ENCODE results near the gene CDHR5. TPM values are rescaled to one million over a fixed set of nuclear protein-coding genes. Genes with fewer than 3 reads are reported as not detected.
"Not testable (repeated sequence)": the region's sequence is repeated elsewhere in the genome, so short reads cannot be mapped to it uniquely, and the experiment has no call there.

Gene CDHR5, protein sequence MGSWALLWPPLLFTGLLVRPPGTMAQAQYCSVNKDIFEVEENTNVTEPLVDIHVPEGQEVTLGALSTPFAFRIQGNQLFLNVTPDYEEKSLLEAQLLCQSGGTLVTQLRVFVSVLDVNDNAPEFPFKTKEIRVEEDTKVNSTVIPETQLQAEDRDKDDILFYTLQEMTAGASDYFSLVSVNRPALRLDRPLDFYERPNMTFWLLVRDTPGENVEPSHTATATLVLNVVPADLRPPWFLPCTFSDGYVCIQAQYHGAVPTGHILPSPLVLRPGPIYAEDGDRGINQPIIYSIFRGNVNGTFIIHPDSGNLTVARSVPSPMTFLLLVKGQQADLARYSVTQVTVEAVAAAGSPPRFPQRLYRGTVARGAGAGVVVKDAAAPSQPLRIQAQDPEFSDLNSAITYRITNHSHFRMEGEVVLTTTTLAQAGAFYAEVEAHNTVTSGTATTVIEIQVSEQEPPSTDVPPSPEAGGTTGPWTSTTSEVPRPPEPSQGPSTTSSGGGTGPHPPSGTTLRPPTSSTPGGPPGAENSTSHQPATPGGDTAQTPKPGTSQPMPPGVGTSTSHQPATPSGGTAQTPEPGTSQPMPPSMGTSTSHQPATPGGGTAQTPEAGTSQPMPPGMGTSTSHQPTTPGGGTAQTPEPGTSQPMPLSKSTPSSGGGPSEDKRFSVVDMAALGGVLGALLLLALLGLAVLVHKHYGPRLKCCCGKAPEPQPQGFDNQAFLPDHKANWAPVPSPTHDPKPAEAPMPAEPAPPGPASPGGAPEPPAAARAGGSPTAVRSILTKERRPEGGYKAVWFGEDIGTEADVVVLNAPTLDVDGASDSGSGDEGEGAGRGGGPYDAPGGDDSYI
- 0.05 TPM in 1 of 2 replicates, not detected in the other for total RNA-seq (2014; rRNA removed; shearing (Covaris generic))
- not detected in 2 replicates for polyA plus RNA-seq (2014; cell fraction: nucleus; rRNA removed)

DNA sequence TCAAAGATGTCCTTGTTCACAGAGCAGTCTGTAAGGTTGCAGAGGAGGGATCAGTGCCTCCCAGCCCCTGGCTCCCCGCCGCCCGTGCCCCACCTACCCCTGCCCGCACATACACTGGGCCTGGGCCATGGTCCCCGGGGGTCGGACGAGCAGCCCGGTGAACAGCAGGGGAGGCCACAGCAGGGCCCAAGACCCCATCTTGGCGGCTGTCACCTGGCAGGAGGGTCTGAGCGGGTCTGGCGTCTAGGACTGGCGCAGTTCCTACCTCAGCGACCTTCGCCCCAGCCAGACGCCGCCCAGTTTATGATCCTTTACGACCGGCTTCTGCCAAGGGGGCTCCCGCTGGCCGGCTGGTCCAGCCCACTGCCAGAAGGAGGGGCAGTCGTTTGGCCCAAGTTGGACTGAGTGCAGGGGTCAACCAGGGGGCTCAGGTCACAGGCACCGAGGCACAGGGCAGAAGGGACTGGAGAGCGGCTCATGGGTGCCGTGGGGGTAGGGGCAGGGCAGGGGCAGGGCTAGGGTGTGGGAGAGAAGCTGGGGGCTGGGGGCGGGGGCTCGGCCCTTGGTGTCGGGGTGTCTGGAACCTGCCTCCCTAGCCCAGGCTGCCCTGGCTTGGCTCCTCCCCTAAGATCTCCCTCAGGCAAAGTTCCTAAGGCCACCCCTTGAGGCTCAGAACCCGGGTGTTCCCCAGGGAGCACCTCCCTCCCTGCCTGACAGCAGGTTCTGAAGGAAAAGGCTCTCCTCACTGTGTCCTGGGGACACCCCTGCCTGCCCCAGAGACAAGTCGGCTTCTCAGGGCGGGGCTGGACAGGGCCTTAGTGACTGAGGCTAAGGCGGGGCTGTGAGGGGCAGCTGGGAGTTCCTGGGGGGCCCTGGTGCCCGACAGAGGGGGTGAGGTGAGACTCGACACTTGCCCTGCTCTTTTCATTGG, at the start of gene CDHR5:
TSS of gene CDHR5 (minus strand) at position 251 of the 931 bp plus-strand sequence. CDS start at position 198, 53 bp downstream.
- no peak for DNase-seq (ENCODE audit: extremely low read depth, low read depth)

DNA sequence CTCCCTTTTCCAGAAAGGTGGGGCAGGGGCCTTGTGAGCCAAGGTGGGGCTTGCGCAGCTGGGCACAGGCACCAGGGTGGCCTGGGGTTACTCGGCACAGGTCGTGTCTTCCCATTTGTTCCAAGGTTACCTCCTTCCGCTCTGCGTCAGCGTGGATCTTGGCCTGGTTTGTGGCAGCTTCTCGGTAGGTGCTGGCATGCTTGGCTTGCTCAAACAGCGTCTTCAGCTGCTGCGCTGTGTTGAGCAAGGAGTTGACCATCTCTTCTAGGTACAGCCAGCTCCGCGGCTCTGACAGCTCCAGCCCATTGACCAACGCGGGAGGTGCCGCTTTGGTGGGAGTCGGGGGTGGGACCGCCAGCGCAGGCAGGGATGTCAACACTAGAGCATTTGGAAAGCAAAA, 49.7 kb upstream of the CDHR5 start:
- DNase-seq (ENCODE audit: extremely low read depth, low read depth), result no peak

DNA sequence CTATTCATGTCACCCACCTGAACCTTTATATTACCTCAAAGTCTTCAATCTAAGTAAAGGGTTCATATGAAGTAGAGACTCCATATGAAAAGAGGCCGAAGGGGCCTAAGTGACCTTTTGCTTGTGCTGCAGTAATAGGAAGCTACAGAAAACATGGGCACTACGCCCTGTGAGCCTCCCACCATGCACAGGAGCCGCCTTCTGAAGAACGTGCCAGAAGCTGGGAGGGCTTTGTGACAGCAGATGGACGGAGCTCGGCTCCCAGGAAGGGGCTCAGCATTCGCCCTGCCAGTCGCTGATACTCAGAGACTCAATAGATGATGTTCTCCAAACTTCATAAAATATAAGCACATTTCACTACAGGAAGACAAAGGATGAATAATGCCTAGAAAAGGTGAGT, 49.1 kb upstream of the CDHR5 start:
- no peak for DNase-seq (ENCODE audit: extremely low read depth, low read depth)

DNA sequence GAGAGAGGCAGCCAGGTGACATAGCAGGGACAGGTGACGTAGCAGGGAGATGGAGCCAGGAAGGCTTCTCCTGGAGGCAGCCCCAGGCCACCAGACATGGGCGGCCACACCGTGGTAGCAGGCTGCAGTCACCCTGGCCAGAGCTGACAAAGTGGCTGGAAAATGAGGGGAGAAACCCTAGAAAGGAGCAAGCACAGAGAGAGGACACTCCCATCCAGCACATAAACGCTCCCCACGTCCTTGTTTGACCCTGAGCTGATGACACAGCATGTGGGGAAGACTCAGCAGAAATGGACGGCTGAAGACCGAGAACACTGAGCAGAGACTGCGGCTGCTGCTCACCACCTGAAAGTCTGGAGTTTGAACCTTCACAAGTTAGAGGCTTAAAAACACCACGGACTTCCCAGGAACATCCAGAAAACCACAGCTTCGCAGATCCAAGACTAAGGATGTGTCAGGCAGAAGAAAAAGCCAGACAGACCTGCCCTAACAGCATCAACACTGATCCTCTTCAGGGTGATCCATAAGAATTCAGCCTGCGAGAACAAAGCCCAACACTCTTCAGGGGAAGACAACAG, 41.0 kb upstream of the CDHR5 start:
- no peak for DNase-seq (ENCODE audit: extremely low read depth, low read depth)

DNA sequence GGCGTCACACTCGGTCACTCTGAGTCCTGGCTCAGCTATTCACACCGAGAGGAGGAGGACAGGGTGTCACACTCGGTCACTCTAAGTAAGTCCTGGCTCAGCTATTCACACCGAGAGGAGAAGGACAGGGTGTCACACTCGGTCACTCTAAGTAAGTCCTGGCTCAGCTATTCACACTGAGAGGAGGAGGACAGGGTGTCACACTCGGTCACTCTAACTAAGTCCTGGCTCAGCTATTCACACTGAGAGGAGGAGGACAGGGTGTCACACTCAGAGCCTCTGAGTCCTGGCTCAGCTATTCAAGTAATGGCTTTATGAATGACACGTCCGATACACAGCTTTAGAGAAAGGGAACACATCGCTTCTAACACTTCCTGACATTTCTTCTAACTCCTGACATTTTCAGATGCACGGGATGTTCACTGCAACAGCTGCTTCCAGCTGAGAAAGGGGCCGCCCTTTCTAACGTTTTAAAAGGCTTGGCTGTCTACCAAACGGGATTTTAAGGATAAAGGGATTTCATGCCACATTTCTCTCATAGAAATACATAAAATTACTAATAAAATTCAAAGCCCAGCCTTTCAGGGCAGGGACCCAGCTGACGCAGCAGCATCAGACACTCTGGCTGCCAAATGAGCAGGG, 40.4 kb upstream of the CDHR5 start:
- DNase-seq (ENCODE audit: extremely low read depth, low read depth), result no peak

DNA sequence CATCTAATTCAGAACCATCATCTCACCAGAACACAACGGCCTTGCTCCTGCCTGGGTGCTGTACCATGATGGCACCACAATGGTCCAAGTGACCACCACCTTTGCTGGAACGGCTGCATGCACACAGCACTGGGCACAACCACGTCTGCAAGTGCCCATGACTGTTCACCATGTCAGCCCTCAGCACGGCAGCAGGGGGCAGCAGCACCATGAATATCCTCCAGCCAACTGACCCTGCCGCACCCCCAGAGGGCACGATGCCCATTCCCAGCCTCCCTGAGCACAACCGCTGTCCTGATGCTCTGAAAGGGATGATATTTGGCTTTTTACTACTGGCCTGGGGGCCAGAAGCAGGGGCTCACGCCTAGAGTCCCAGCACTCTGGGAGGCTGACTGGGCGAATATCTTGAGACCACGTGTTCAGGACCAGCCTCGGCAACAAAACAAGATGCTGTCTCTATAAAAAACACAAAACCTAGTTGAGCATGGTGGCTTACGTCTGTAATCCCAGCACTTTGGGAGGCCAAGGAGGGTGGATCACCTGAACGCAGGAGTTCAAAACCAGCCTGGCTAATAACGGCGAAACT, 38.0 kb upstream of the CDHR5 start:
- DNase-seq (ENCODE audit: extremely low read depth, low read depth), result peak; percentile 50

DNA sequence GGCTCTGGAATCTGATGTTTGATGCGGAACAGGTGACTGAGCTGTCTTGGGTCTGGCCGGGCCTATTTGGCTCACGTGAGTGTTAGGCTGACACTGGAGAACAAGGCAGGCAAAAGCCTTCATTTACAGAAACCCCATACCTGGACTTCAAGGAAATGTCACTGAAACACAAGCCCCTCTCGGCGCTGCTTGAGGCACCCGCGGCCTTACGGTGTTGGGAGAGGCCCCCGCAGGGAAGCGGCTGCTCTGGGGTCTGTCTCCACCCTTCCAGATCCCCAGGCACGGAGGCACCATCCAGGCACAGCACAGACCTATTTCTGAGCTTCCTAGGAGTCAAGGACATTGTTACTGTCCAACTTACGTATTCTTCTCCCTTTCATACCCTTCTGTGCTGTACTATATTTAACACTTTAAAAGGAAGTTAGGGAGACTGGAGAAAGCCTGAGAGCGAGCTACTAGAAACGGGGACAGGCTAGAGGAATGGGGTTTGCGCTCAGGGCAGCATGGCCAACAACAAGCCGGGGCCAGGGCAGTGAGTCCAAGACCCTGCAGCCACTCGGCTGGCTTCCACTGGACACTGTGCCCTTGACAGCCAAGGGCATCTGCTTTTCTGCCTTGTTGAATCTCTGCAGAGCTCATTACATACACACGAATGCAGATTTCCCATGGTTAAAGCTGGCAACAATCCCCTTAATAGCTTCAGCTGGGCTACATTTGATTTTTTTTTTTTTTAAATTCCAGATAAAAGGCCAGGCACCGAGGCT, 36.1 kb upstream of the CDHR5 start:
- DNase-seq (ENCODE audit: extremely low read depth, low read depth), result no peak

DNA sequence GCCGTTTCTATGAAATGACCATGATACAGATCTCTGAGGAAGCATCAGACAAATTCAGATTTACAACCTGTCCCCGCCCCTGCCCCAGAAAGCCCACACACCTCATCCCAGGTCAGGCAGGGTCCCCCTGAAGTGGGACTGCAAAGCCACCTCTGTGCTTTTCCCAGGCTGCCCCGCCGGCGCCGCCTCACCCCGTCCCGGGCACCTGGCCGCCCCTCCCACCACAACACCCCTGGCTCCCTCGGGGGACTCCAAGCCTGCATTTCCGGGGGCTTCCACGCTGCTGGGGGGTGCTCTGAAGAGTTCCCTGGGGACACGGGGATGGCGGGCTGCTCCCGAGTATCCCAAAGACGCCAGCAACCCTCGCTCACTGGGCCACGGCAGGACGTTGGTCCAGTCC, 35.5 kb upstream of the CDHR5 start:
- no peak for DNase-seq (ENCODE audit: extremely low read depth, low read depth)

DNA sequence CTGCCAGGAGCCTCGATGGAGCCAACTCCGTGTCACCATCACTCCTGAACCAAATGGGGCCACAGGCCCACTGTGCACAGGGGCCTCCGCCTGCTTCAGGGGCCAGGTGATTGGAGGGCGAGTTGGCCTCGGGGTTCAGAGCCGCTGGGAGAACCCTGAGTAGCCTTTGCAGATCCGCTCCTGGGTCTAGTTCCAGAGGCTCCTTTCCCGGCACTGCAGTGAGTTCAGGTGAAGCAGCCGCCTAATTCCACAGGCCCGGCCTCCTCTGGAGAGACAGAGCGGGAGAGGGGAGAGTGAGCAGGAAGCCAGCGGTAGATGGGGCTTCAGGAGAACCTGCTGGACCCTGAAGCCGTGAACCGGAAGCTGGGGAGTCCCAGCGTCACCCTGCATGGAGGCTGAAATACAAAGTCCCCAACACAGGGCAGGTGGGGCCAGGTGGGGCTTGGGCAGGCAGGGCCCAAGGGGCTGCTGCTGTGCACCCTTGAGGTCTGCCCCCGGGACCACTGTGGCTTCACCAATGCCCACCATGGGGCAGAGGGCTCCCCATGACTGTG, 34.9 kb upstream of the CDHR5 start:
- DNase-seq (ENCODE audit: extremely low read depth, low read depth), result no peak

DNA sequence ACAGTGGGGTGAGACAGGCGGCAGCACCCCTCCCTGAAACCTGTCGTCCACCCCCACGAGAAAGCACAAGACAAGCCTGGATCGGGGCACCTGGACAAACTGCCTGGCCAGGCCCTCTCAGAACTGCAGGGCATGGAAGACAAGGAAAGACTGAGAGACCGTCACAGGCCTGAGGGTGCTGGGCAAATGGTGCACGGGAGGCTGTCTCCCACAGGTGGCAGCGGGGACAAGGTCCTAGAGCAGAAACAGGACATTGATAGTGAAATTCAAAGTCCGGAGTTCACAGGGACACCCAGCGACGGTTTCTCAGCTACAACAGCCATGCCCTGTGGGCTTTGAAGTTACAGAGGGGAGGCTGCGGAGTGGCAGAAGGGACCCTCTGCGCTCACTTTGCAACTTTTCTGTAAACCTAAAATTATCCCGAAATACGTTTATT, 33.0 kb upstream of the CDHR5 start:
- no peak for DNase-seq (ENCODE audit: extremely low read depth, low read depth)

DNA sequence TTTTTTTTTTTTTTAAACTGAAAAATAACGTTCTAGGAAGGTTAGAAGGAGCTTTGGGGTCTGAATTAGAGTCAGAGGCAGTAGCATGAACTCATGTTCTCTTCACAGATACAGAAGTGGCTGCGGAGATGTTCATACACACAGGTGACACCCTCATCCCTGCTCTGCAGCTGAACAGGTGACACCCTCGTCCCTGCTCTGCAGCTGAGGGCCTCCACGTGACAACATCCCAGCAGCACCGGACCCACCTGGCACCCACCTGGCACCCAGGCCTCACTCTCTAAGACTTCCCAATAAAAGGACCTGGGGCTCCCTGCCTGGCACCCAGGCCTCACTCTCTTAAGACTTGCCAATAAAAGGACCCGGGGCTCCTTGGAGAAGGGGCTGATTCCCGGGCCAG, 32.1 kb upstream of the CDHR5 start:
- no peak for DNase-seq (ENCODE audit: extremely low read depth, low read depth)

DNA sequence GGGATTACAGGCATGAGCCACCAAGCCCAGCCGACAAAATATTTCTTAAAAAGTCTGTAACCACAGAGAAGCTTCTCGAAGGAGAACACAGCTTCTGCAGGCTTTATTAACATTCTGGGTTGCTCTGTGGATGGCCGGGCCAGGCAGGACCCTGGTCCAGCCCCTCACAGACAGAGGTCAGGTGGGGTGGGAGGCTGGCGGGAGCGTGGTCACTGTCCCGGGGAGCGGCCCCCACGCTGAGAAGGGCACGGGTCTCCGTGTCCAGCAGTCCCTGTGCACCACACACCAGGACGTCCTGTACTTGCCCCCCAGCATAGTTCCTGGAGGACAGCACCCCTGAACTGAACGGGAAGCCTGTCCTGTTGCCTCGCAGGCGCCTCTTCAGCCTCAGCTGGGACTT, 31.7 kb upstream of the CDHR5 start:
- DNase-seq (ENCODE audit: extremely low read depth, low read depth), result no peak

DNA sequence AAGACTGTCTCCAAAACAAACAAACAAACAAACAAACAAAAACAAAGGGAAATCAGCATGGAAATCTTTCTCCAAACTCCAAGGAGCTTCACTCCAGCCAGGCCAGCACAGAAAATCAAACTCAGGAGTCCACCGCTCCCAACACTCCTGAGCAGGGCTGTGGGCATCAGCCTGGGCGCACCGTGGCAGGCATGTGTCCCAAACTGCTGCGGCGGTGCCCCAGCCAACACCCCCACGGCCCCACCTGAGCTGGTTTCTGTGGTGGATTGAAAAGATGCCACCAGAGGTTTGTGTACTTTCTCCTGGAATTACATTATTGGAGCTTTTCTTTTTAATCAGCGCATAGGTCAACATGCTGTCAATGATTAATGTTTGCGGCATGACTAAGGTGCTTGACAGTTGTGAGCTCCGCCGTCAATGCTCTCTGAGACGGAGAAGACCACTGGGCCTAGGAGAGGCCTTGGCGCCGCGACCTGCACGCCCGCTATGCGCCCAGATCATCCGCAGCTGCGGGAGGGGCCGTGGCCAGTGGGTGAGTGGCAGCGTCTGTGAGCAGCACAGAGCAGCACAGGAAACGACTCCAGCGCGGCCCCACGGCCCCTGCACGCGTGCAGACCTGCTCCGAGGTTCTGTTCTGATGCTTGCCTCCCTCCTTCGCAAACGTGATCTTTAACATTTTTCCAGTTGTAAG, 30.4 kb upstream of the CDHR5 start:
- no peak for DNase-seq (ENCODE audit: extremely low read depth, low read depth)

DNA sequence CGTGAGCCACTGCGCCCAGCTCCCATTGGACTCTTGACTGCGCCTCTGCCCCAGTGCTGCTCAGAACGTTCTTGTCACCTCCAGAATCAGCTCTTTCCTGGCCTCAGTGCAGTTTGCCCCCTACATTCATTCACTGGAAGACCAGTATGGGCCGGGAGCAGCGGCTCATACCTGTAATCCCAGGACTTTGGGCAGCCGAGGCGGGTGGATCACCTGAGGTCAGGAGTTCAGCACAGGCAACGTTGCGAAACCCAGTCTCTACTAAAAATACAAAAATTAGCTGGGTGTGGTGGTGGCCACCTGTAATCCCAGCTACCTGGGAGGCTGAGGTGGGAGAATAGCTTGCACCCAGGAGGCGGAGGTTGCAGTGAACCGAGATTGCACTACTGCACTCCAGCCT, 29.7 kb upstream of the CDHR5 start:
- DNase-seq (ENCODE audit: extremely low read depth, low read depth), result not testable (repeated sequence)

DNA sequence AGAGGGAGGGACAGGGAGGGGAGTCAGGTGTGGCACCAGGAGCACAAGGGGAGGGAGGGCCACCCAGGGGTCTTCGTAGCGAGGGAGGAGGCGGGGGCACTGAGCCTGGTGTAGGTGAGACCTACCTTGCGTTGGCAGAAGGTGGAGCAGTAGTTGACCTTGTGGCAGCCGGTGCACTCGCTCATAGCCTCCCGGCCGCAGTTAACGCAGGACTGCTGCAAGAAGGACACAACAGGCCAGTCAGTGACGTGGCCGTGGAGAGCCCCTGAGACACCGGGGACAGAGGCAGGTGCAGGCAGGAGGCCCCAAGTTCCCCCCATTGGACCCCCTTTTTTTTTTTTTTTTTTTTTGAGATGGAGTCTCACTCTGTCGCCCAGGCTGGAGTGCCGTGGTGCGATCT, 29.1 kb upstream of the CDHR5 start:
- DNase-seq (ENCODE audit: extremely low read depth, low read depth), result no peak

DNA sequence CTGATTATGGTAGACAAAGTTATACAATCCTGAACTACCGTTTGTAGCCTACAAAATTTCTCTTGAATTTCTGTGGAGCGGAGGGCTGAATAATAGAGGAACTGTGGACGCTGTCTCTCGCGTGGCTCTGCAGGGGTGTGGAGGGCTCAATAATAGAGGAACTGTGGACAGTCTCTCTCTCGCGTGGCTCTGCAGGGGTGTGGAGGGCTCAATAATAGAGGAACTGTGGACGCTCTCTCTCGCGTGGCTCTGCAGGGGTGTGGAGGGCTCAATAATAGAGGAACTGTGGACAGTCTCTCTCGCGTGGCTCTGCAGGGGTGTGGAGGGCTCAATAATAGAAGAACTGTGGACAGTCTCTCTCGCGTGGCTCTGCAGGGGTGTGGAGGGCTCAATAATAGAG, 28.4 kb upstream of the CDHR5 start:
- DNase-seq (ENCODE audit: extremely low read depth, low read depth), result not testable (repeated sequence)

DNA sequence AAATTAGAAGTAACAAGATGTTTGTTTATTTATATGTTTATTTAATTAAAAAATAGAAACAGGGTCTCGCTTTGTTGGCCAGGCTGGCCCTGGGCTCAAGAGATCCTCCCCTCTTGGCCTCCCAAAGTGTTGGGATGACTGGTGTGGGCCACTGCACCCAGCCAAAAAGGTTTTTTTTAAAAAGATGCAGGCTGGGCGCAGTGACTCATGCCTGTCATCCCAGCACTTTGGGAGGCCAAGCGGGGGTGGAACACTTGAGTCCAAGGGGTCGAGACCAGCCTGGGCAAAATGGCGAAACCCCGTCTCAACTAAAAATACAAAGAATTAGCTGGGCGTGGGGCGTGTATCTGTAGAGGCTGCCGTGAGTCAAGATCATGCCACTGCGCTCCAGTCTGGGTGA, 25.7 kb upstream of the CDHR5 start:
- no peak for DNase-seq (ENCODE audit: extremely low read depth, low read depth)
